Endothelial cell of umbilical vein (primary cell): ENCODE measurements around the gene PODXL2. TPM values are rescaled to one million over a fixed set of nuclear protein-coding genes. Genes with fewer than 3 reads are reported as not detected.

Experiments
- BruUV-seq: library from RNA; stranded (reverse); fragments of 400-500 nt; replicated peaks from 2 replicates; lab custom pipeline; 2021; lab: Mats Ljungman, UMichigan
- CTCF ChIA-PET: fragments of 300-600, 350-600 bp; sonication (Branson Sonifier 250); formaldehyde crosslinking; loops from one replicate; lab custom pipeline; 2021; ENCODE audit warnings: antibody characterized with exemption, inconsistent platforms; lab: Charles Lee
- POLR2A ChIA-PET: fragments of 300-600, 350-600 bp; sonication (Branson Sonifier 250); formaldehyde crosslinking; loops from one replicate; lab custom pipeline; 2021; ENCODE audit warnings: antibody characterized with exemption, inconsistent platforms; lab: Charles Lee
- DNase-seq: peaks from one replicate; pipeline ENCODE4 v3.0.0-alpha.2; 2011; ENCODE audit warnings: low read depth, low spot score
- FAIRE-seq: peaks from 2 replicates; lab custom pipeline; 2011; peaks lifted over from hg19 to GRCh38; lab: Jason Lieb, UNC
- H2AFZ ChIP-seq: 2 replicates; pipeline ENCODE4 v1.6.0; 2012; ENCODE audit warnings: low read depth, low read length, control low read depth, inconsistent platforms
- H3K27ac ChIP-seq: 2 replicates; pipeline ENCODE4 v1.5.1; 2011; ENCODE audit warnings: low read depth, mild to moderate bottlenecking, control low read depth, low read length, moderate library complexity; ENCODE audit not compliant: insufficient read depth
- H3K27me3 ChIP-seq, 2 experiments: 2 replicates each; pipeline versions ENCODE4 v1.6.0 to v1.6.1; 2011; ENCODE audit warnings: low read length in 2 of 2, mixed read lengths in 1 of 2; ENCODE audit not compliant: control insufficient read depth in 2 of 2, insufficient read depth in 2 of 2
- H3K36me3 ChIP-seq, 2 experiments: 2 replicates in 1 of 2; 3 replicates in 1 of 2; pipeline ENCODE4 v1.5.1; 2011; ENCODE audit warnings: low read length in 2 of 2, mild to moderate bottlenecking in 1 of 2, moderate library complexity in 1 of 2; ENCODE audit not compliant: control insufficient read depth in 2 of 2, insufficient read depth in 2 of 2; ENCODE audit errors: extremely low read depth in 1 of 2
- H3K4me1 ChIP-seq: 3 replicates; pipeline ENCODE4 v1.5.1; 2011; ENCODE audit warnings: mild to moderate bottlenecking, low read length; ENCODE audit not compliant: control insufficient read depth, insufficient read depth; ENCODE audit errors: extremely low read depth
- H3K4me2 ChIP-seq: 2 replicates; pipeline ENCODE4 v1.6.1; 2011; ENCODE audit warnings: low read length, control low read depth, mixed read lengths; ENCODE audit not compliant: insufficient read depth
- H3K4me3 ChIP-seq, 3 experiments: fragments of 200-600 bp in 1 of 3; sonication (generic), shearing (Covaris generic) in 1 of 3; replicated peaks in 1 of 3; 2 replicates each; pipeline ENCODE4 v1.5.1; 2011 to 2016; ENCODE audit warnings: control low read depth in 3 of 3, low read length in 3 of 3, mild to moderate bottlenecking in 2 of 3, inconsistent platforms in 1 of 3, low read depth in 1 of 3, moderate library complexity in 1 of 3; ENCODE audit not compliant: insufficient read depth in 1 of 3
- H3K79me2 ChIP-seq: 2 replicates; pipeline ENCODE4 v1.6.0; 2012; ENCODE audit warnings: low read length, inconsistent platforms; ENCODE audit not compliant: control insufficient read depth, insufficient read depth
- H3K9ac ChIP-seq: replicated peaks from 2 replicates; pipeline ENCODE3; 2011; ENCODE audit warnings: low read length, control low read depth; ENCODE audit not compliant: insufficient read depth; ENCODE audit errors: extremely low read depth
- H3K9me1 ChIP-seq: replicated peaks from 3 replicates; pipeline ENCODE4 v1.6.0; 2011; ENCODE audit warnings: mild to moderate bottlenecking, low read length; ENCODE audit not compliant: control insufficient read depth, insufficient read depth; ENCODE audit errors: extremely low read depth
- H3K9me3 ChIP-seq: replicated peaks from 2 replicates; pipeline ENCODE4 v1.5.1; 2012; ENCODE audit warnings: low read length, inconsistent platforms; ENCODE audit not compliant: control insufficient read depth, insufficient read depth
- H4K20me1 ChIP-seq: replicated peaks from 2 replicates; pipeline ENCODE3; 2011; ENCODE audit warnings: mild to moderate bottlenecking, low read length; ENCODE audit not compliant: control insufficient read depth, insufficient read depth; ENCODE audit errors: extremely low read depth
- EZH2 ChIP-seq: IDR thresholded peaks from 2 replicates; pipeline ENCODE4 v1.6.1; 2012; ENCODE audit warnings: borderline replicate concordance, low read depth, mild to moderate bottlenecking, moderate library complexity, low read length, inconsistent platforms; ENCODE audit not compliant: severe bottlenecking
- FOS ChIP-seq: IDR thresholded peaks from 2 replicates; pipeline ENCODE4 v1.6.1; 2011; ENCODE audit warnings: mild to moderate bottlenecking, low read length, moderate library complexity, borderline replicate concordance; ENCODE audit not compliant: insufficient read depth
- GATA2 ChIP-seq: IDR thresholded peaks from 2 replicates; pipeline ENCODE4 v1.7.0; 2011; ENCODE audit warnings: low read depth, mild to moderate bottlenecking, moderate library complexity, mixed read lengths, low read length; ENCODE audit not compliant: insufficient read length, insufficient read depth
- JUN ChIP-seq: IDR thresholded peaks from 2 replicates; pipeline ENCODE4 v1.6.1; 2011; ENCODE audit warnings: borderline replicate concordance, low read depth; ENCODE audit not compliant: insufficient read length, insufficient read depth
- POLR2A ChIP-seq: IDR thresholded peaks from 2 replicates; pipeline ENCODE4 v1.6.1; 2012; ENCODE audit warnings: low read depth, mild to moderate bottlenecking, control low read depth, low read length
- POLR2AphosphoS5 ChIP-seq: IDR thresholded peaks from 2 replicates; pipeline ENCODE4 v1.6.1; 2012; ENCODE audit warnings: low read depth, mild to moderate bottlenecking, control low read depth, low read length, moderate library complexity; ENCODE audit not compliant: insufficient read depth
- dilution Hi-C: fragments of 300-500 bp; cut with MboI; formaldehyde crosslinking; loops from one replicate; pipeline ENCODE4 v1.15.0; 2019; ENCODE audit warnings: low sequenced_read_pairs; ENCODE audit not compliant: extremely low pct_ligation_motif_present
- intact Hi-C: fragments of 100-400 bp; cut with micrococcal nuclease; formaldehyde crosslinking; loops from one replicate; pipeline ENCODE4 v1.10.0; 2022
- polyA plus RNA-seq, 4 experiments: library from polyadenylated mRNA; depleted of rRNA in 3 of 4; stranded (reverse) in 3 of 4; unstranded in 1 of 4; fragments of >200 nt; gene quantifications; 2 replicates each; pipeline versions ENCODE4 v1.2.1 to v1.2.3, GENCODE V29; 2011 to 2012; ENCODE audit warnings: missing spikeins in 1 of 4
- total RNA-seq: library from RNA; stranded (reverse); gene quantifications from 2 replicates; pipeline ENCODE4 v1.2.3, GENCODE V29; 2021
- TF ChIP-seq, protein P1 (sequence below), 2 donors: IDR thresholded peaks; 1 replicate in 1 of 2; 2 replicates in 1 of 2; pipeline ENCODE4 v1.5.1; 2011; ENCODE audit warnings: low read length in 2 of 2, mild to moderate bottlenecking in 2 of 2, moderate library complexity in 2 of 2, control low read depth in 1 of 2, inconsistent platforms in 1 of 2, low read depth in 1 of 2; ENCODE audit not compliant: insufficient read depth in 1 of 2; ENCODE audit errors: extremely low read depth in 1 of 2
- TF ChIP-seq, protein P2 (sequence below): IDR thresholded peaks from 2 replicates; pipeline ENCODE4 v1.6.1; 2011; ENCODE audit not compliant: insufficient read depth, insufficient read length

Gene PODXL2
- total and polyA plus RNA-seq, 2 donors (not counting 3 experiments of a cell fraction or from before 2014, with no cell fraction given) = 5.5 to 6.5 TPM

DNA sequence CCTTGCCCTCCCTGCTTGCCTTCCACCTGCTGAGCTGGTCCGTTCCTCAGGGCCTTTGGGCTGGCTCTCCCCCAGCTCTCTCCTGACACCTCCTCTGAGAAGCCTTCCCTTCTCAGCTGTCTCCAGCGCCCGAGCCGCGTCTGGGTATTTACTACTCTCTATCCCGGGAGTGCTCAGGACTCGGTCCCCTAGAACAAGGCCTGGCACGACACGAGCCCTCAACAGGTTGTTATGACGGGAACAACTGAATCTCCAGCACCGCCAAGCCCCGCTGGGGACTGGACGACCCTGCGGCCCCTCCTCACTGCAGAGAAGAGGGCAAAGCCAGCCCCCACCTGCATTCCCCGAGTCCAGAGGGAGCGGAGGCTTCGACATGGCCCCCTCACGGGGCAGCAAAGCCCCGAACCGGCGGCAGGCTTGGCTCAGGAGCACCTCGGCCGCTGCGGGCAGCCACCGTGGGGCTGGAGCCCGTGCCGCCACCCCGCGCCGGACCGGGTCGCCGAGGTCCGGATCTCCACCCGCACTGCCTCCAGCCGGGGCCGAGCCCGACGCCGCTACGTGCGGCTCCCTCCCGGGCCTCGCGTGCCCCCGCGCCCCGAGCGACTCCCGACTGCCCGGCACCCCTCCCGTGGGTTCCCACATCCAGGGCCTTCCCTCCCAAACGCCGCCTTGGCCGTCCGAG, 39.2 kb upstream of the PODXL2 start:
- H4K20me1 ChIP-seq = no peaks in the 10 kb centered on the region

More for the DNA sequence above, 39.2 kb upstream of the PODXL2 start:
- peaks cover 15% of the 10 kb centered on the region for H3K4me1 ChIP-seq
- ChIA-PET POLR2A (no interaction called here), CTCF (interaction anchor here (0.9 to 9.2 kb wide), 3 partner anchors 10 to 101 kb away, joined by 3 to 108 read pairs (median 4); no protein-coding TSS in a partner anchor)
- dilution Hi-C loops (no loop called here), intact Hi-C loops (loop anchor here (1.0 to 5.0 kb wide), 4 partner anchors 9 to 463 kb away; partner anchors contain the start of genes MCM2, MGLL and SEC61A1)
- no peaks in the 10 kb centered on the region for H3K9me1 ChIP-seq
- H3K4me3 ChIP-seq = peak overlapping the region; percentile 73 to 80 (median 78)
- peak overlapping the region; percentile 70 for H3K4me2 ChIP-seq
- H3K27me3 ChIP-seq = no peaks in the 10 kb centered on the region
- H3K79me2 ChIP-seq = peaks cover 45% of the 10 kb centered on the region
- H3K9me3 ChIP-seq = no peaks in the 10 kb centered on the region
- peak overlapping the region; percentile 88 for H3K9ac ChIP-seq
- FAIRE-seq (peak; percentile 59), DNase-seq (peak; percentile 27)
- H3K27ac ChIP-seq = peak overlapping the region; percentile 66
- BruUV-seq = no TSS peak
- H2AFZ ChIP-seq = peak overlapping the region; percentile 85
- no peak for TF ChIP-seq FOS
- TF ChIP-seq POLR2AphosphoS5 = no peak
- TF ChIP-seq GATA2 = no peak
- no peak for TF ChIP-seq POLR2A
- no peak for TF ChIP-seq EZH2
- TF ChIP-seq, protein P1, sequence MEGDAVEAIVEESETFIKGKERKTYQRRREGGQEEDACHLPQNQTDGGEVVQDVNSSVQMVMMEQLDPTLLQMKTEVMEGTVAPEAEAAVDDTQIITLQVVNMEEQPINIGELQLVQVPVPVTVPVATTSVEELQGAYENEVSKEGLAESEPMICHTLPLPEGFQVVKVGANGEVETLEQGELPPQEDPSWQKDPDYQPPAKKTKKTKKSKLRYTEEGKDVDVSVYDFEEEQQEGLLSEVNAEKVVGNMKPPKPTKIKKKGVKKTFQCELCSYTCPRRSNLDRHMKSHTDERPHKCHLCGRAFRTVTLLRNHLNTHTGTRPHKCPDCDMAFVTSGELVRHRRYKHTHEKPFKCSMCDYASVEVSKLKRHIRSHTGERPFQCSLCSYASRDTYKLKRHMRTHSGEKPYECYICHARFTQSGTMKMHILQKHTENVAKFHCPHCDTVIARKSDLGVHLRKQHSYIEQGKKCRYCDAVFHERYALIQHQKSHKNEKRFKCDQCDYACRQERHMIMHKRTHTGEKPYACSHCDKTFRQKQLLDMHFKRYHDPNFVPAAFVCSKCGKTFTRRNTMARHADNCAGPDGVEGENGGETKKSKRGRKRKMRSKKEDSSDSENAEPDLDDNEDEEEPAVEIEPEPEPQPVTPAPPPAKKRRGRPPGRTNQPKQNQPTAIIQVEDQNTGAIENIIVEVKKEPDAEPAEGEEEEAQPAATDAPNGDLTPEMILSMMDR (IDR thresholded peaks at IDR 0.05; ENCODE audit: extremely low read depth in 1 of 2, insufficient read depth in 1 of 2, low read depth in 1 of 2, low read length in 2 of 2) = no peak
- no peak for TF ChIP-seq JUN
- TF ChIP-seq, protein P2, sequence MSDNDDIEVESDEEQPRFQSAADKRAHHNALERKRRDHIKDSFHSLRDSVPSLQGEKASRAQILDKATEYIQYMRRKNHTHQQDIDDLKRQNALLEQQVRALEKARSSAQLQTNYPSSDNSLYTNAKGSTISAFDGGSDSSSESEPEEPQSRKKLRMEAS = no peak
- H3K36me3 ChIP-seq = no peaks in the 10 kb centered on the region
